HCT116 (cell line): ENCODE data around the gene MCM8. TPM values are rescaled to one million over a fixed set of nuclear protein-coding genes. Genes with fewer than 3 reads are reported as not detected.

ENCODE experiments used
- ATAC-seq: fragments of 200-7000 bp; cut with Tn5 transposase; 2 replicates; pipeline ENCODE4 v1.9.1; 2020; ENCODE audit warnings: mild to moderate bottlenecking, moderate library complexity
- Bru-seq: library from RNA; stranded (reverse); fragments of 400-500 nt; gene quantifications from one replicate; lab custom pipeline; 2021; lab: Mats Ljungman, UMichigan
- BruChase-seq, 2 experiments: library from RNA; stranded (reverse); fragments of 400-500 nt; gene quantifications; one replicate each; lab custom pipeline; 2021; lab: Mats Ljungman, UMichigan
- BruUV-seq: library from RNA; stranded (reverse); fragments of 400-500 nt; replicated peaks from 2 replicates; lab custom pipeline; 2021; lab: Mats Ljungman, UMichigan
- CTCF ChIA-PET: fragments of 300-600 bp; sonication (Branson Sonifier 250); formaldehyde crosslinking; loops from one replicate; lab custom pipeline; 2021; ENCODE audit warnings: antibody characterized with exemption; lab: Charles Lee
- POLR2A ChIA-PET: fragments of 300-600, 350-600 bp; sonication (Branson Sonifier 250); formaldehyde crosslinking; loops from one replicate; lab custom pipeline; 2021; ENCODE audit warnings: antibody characterized with exemption; lab: Charles Lee
- RAD21 ChIA-PET, 2 experiments: fragments of 300-600 bp; sonication (Branson Sonifier 250); formaldehyde crosslinking; loops; one replicate each; lab custom pipeline; 2023; ENCODE audit warnings: low total read pairs in 2 of 2; ENCODE audit not compliant: uncharacterized antibody in 2 of 2, unreplicated experiment in 2 of 2, low non-redundant PET in 1 of 2; lab: Charles Lee
- DNase-seq: peaks from one replicate; pipeline ENCODE4 v3.0.0-alpha.2; 2010; ENCODE audit warnings: low read depth, low spot score
- H2AFZ ChIP-seq: fragments of 200-600 bp; shearing (Covaris generic), sonication (generic); 2 replicates; pipeline ENCODE4 v1.6.1; 2017; ENCODE audit warnings: low read depth, mixed run types, mixed read lengths, antibody characterized with exemption, low read length; ENCODE audit not compliant: poor library complexity, severe bottlenecking
- H3K27ac ChIP-seq: 2 replicates; pipeline ENCODE4 v1.5.1; 2012; ENCODE audit warnings: low read depth, low read length
- H3K27me3 ChIP-seq: fragments of 200-600 bp; sonication (generic); 2 replicates; pipeline ENCODE4 v1.6.1; 2016; ENCODE audit warnings: mixed run types, low read length, mixed read lengths; ENCODE audit not compliant: insufficient read depth
- H3K36me3 ChIP-seq, 2 experiments: fragments of 200-500 bp in 1 of 2; fragments of 200-600 bp in 1 of 2; sonication (Bioruptor generic) in 1 of 2; sonication (generic) in 1 of 2; 2 replicates each; pipeline versions ENCODE4 v1.5.1 to v1.6.1; 2014 to 2016; ENCODE audit warnings: low read length in 2 of 2, inconsistent platforms in 1 of 2, mixed read lengths in 1 of 2, mixed run types in 1 of 2; ENCODE audit not compliant: insufficient read depth in 2 of 2, control insufficient read depth in 1 of 2
- H3K4me1 ChIP-seq, 2 experiments: fragments of 200-600 bp in 1 of 2; sonication (generic) in 1 of 2; 2 replicates each; pipeline versions ENCODE4 v1.5.1 to v1.6.1; 2012 to 2017; ENCODE audit warnings: low read length in 2 of 2, inconsistent platforms in 1 of 2, mild to moderate bottlenecking in 1 of 2, mixed read lengths in 1 of 2, mixed run types in 1 of 2, moderate library complexity in 1 of 2; ENCODE audit not compliant: insufficient read depth in 2 of 2, control insufficient read depth in 1 of 2
- H3K4me2 ChIP-seq: fragments of 200-600 bp; sonication (generic); 2 replicates; pipeline ENCODE4 v1.6.1; 2017; ENCODE audit warnings: mixed run types, low read length, mixed read lengths
- H3K4me3 ChIP-seq, 2 experiments: fragments of 200-600 bp in 1 of 2; sonication (generic) in 1 of 2; replicated peaks in 1 of 2; 2 replicates each; pipeline ENCODE4 v1.5.1; 2011 to 2016; ENCODE audit warnings: low read length in 2 of 2, control low read depth in 1 of 2, low read depth in 1 of 2, mild to moderate bottlenecking in 1 of 2, mixed read lengths in 1 of 2, mixed run types in 1 of 2
- H3K79me2 ChIP-seq: fragments of 200-600 bp; sonication (generic); 2 replicates; pipeline ENCODE4 v1.6.1; 2017; ENCODE audit warnings: mild to moderate bottlenecking, mixed run types, low read length, moderate library complexity, mixed read lengths; ENCODE audit not compliant: insufficient read depth
- H3K9ac ChIP-seq: fragments of 200-600 bp; sonication (generic); 2 replicates; pipeline ENCODE4 v1.6.1; 2016; ENCODE audit warnings: low read length, mixed read lengths
- H3K9me2 ChIP-seq: fragments of 200-600 bp; sonication (generic), shearing (Covaris generic); 2 replicates; pipeline ENCODE4 v1.6.1; 2017; ENCODE audit warnings: mixed run types, mild to moderate bottlenecking, moderate library complexity; ENCODE audit not compliant: insufficient read depth
- H3K9me3 ChIP-seq, 2 experiments: fragments of 200-500 bp in 1 of 2; fragments of 200-600 bp in 1 of 2; sonication (Bioruptor generic) in 1 of 2; sonication (generic) in 1 of 2; 2 replicates each; pipeline ENCODE4 v1.6.1; 2014 to 2017; ENCODE audit warnings: low read length in 2 of 2, mixed read lengths in 2 of 2, inconsistent platforms in 1 of 2, low read depth in 1 of 2, mild to moderate bottlenecking in 1 of 2, mixed run types in 1 of 2, moderate library complexity in 1 of 2; ENCODE audit not compliant: control insufficient read depth in 1 of 2, insufficient read depth in 1 of 2
- H4K20me1 ChIP-seq: fragments of 200-600 bp; sonication (generic), shearing (Covaris generic); 2 replicates; pipeline ENCODE4 v1.6.1; 2017; ENCODE audit warnings: mixed run types, mild to moderate bottlenecking, moderate library complexity; ENCODE audit not compliant: insufficient read depth
- EGR1 ChIP-seq: IDR thresholded peaks from 2 replicates; pipeline ENCODE4 v1.6.1; 2012; ENCODE audit warnings: low read depth
- ELF1 ChIP-seq: IDR thresholded peaks from 2 replicates; pipeline ENCODE4 v1.6.1; 2012; ENCODE audit warnings: low read depth, borderline replicate concordance
- EZH2 ChIP-seq: fragments of 200-600 bp; sonication (generic); IDR thresholded peaks from 2 replicates; pipeline ENCODE4 v1.6.1; 2017; ENCODE audit warnings: antibody characterized with exemption, mixed run types
- EZH2phosphoT487 ChIP-seq: fragments of 200-600 bp; IDR thresholded peaks from 2 replicates; pipeline ENCODE4 v1.6.1; 2018; ENCODE audit warnings: antibody characterized with exemption, borderline replicate concordance
- FOSL1 ChIP-seq: IDR thresholded peaks from 2 replicates; pipeline ENCODE4 v1.6.1; 2012; ENCODE audit warnings: low read depth
- JUND ChIP-seq: IDR thresholded peaks from 2 replicates; pipeline ENCODE4 v1.6.1; 2012
- POLR2AphosphoS5 ChIP-seq: IDR thresholded peaks from 2 replicates; pipeline ENCODE4 v1.6.1; 2011; ENCODE audit warnings: mild to moderate bottlenecking, low read depth, low read length, moderate library complexity
- RAD21 ChIP-seq: IDR thresholded peaks from 2 replicates; pipeline ENCODE4 v1.6.1; 2012; ENCODE audit warnings: low read depth, mild to moderate bottlenecking
- SIN3A ChIP-seq: IDR thresholded peaks from 2 replicates; pipeline ENCODE4 v1.6.1; 2012; ENCODE audit warnings: low read depth
- SP1 ChIP-seq: IDR thresholded peaks from 2 replicates; pipeline ENCODE4 v1.6.1; 2012; ENCODE audit warnings: low read depth
- SRF ChIP-seq: IDR thresholded peaks from 2 replicates; pipeline ENCODE4 v1.6.1; 2012; ENCODE audit warnings: low read depth
- TCF7L2 ChIP-seq: IDR thresholded peaks from 2 replicates; pipeline ENCODE4 v1.7.0; 2011; ENCODE audit warnings: borderline replicate concordance, inconsistent platforms; ENCODE audit not compliant: insufficient read depth, insufficient read length; ENCODE audit errors: extremely low read depth
- YY1 ChIP-seq: IDR thresholded peaks from 2 replicates; pipeline ENCODE4 v1.6.1; 2011; ENCODE audit warnings: low read length, low read depth, moderate library complexity, mild to moderate bottlenecking; ENCODE audit not compliant: insufficient replicate concordance; ENCODE audit errors: extremely low read depth
- ZFX ChIP-seq: fragments of 450-650 bp; IDR thresholded peaks from 2 replicates; pipeline ENCODE4 v1.6.1; 2017
- ZNF274 ChIP-seq: fragments of 200-500 bp; sonication (Bioruptor generic); IDR thresholded peaks from 2 replicates; pipeline ENCODE4 v1.6.1; 2014; ENCODE audit warnings: mild to moderate bottlenecking, low read depth, low read length, inconsistent platforms
- intact Hi-C: fragments of 100-400 bp; cut with micrococcal nuclease; formaldehyde crosslinking; loops from 2 replicates; pipeline ENCODE4 v1.10.0; 2022
- long read RNA-seq: library from polyadenylated mRNA; unstranded; transcript quantifications from one replicate; pipeline ENCODE4 v2.0.0, GENCODE V29; 2021; ENCODE audit not compliant: unreplicated experiment
- polyA plus RNA-seq: library from polyadenylated mRNA; unstranded; fragments of >200 nt; gene quantifications from 2 replicates; pipeline ENCODE4 v1.2.1, GENCODE V29; 2012; ENCODE audit warnings: missing spikeins
- total RNA-seq: library from RNA; stranded (reverse); gene quantifications from one replicate; pipeline ENCODE4 v1.2.1, GENCODE V29; 2021; ENCODE audit not compliant: unreplicated experiment
- TF ChIP-seq, protein P1 (sequence below): IDR thresholded peaks from 2 replicates; pipeline ENCODE4 v1.6.1; 2011; ENCODE audit warnings: mild to moderate bottlenecking, low read length, moderate library complexity; ENCODE audit not compliant: insufficient replicate concordance; ENCODE audit errors: extremely low read depth
- TF ChIP-seq, protein P2 (sequence below): IDR thresholded peaks from 2 replicates; pipeline ENCODE4 v1.6.1; 2012
- TF ChIP-seq, protein P3 (sequence below): IDR thresholded peaks from 2 replicates; pipeline ENCODE4 v1.6.1; 2012; ENCODE audit warnings: low read depth

MCM8 gene
- 21.9 TPM for total RNA-seq
- polyA plus RNA-seq: 5.6 and 8.4 TPM in 2 replicates
- Bru-seq, nascent RNA: percentile 81 among the genes with signal in this experiment
- percentile 73 among the genes with signal in this experiment for BruChase-seq, experiment 1, labeled RNA remaining after a 6-hour chase
- BruChase-seq, experiment 2, labeled RNA remaining after a 2-hour chase: percentile 76 among the genes with signal in this experiment
- long read RNA-seq, partial matches to known transcripts: 0 of 12 reads
- long read RNA-seq, other reads (novel, unspliced or antisense): 12 of 12 reads

GRCh38 chr20:5950271-5951031 is at the start of gene MCM8, which contains the start of gene TRMT6:
Gene MCM8 (plus strand): TSS chr20:5950652. CDS start chr20:5952016, 1,364 bp downstream.
Gene TRMT6 (minus strand): TSS chr20:5950533. CDS start chr20:5950405, 128 bp downstream.
- peaks cover 39 to 50% of the 10 kb centered on the region in 2 experiments for H3K36me3 ChIP-seq
- RAD21 ChIA-PET: no interaction called here
- CTCF ChIA-PET: interaction anchor here (0.7 kb wide), 1 partner anchor 419 kb away, joined by 3 read pairs; no protein-coding TSS in a partner anchor
- no peaks in the 10 kb centered on the region for H4K20me1 ChIP-seq
- H2AFZ ChIP-seq: no peak within 1 kb of the TSS
- H3K4me3 ChIP-seq: peak within 1 kb of the TSS; percentile 85 to 86
- H3K4me2 ChIP-seq: peak within 1 kb of the TSS; percentile 90
- H3K9me3 ChIP-seq: no peaks in the 10 kb centered on the region
- intact Hi-C loops: no loop called here
- H3K9me2 ChIP-seq: no peaks in the 10 kb centered on the region
- peak within 1 kb of the TSS; percentile 87 for H3K9ac ChIP-seq
- H3K79me2 ChIP-seq: peaks cover 68% of the 10 kb centered on the region
- no TSS peak for BruUV-seq
- peak within 1 kb of the TSS; percentile 67 for H3K27ac ChIP-seq
- H3K27me3 ChIP-seq: no peaks in the 10 kb centered on the region
- H3K4me1 ChIP-seq: peaks cover 5 to 23% of the 10 kb centered on the region in 2 experiments
- DNase-seq (peak; percentile 95), ATAC-seq (peak; percentile 95)
- POLR2A ChIA-PET: interaction anchor here (1.0 kb wide), 1 partner anchor 56 kb away, joined by 3 read pairs; no protein-coding TSS in a partner anchor
- TF ChIP-seq JUND (no peak), SP1 (peak; percentile 84), POLR2AphosphoS5 (peak; percentile 76), EGR1 (peak; percentile 63), RAD21 (no peak), EZH2 (no peak), ZNF274 (no peak), FOSL1 (no peak), EZH2phosphoT487 (no peak), SIN3A (peak; percentile 98), ELF1 (peak; percentile 96), TCF7L2 (peak; percentile 34), ZFX (peak; percentile 25; the same call in 1 of the 2 replicates), YY1 (no peak), SRF (peak; percentile 76)
- TF ChIP-seq, protein P1, sequence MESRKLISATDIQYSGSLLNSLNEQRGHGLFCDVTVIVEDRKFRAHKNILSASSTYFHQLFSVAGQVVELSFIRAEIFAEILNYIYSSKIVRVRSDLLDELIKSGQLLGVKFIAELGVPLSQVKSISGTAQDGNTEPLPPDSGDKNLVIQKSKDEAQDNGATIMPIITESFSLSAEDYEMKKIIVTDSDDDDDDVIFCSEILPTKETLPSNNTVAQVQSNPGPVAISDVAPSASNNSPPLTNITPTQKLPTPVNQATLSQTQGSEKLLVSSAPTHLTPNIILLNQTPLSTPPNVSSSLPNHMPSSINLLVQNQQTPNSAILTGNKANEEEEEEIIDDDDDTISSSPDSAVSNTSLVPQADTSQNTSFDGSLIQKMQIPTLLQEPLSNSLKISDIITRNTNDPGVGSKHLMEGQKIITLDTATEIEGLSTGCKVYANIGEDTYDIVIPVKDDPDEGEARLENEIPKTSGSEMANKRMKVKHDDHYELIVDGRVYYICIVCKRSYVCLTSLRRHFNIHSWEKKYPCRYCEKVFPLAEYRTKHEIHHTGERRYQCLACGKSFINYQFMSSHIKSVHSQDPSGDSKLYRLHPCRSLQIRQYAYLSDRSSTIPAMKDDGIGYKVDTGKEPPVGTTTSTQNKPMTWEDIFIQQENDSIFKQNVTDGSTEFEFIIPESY: no peak
- TF ChIP-seq, protein P2, sequence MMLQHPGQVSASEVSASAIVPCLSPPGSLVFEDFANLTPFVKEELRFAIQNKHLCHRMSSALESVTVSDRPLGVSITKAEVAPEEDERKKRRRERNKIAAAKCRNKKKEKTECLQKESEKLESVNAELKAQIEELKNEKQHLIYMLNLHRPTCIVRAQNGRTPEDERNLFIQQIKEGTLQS: no peak
- TF ChIP-seq, protein P3, sequence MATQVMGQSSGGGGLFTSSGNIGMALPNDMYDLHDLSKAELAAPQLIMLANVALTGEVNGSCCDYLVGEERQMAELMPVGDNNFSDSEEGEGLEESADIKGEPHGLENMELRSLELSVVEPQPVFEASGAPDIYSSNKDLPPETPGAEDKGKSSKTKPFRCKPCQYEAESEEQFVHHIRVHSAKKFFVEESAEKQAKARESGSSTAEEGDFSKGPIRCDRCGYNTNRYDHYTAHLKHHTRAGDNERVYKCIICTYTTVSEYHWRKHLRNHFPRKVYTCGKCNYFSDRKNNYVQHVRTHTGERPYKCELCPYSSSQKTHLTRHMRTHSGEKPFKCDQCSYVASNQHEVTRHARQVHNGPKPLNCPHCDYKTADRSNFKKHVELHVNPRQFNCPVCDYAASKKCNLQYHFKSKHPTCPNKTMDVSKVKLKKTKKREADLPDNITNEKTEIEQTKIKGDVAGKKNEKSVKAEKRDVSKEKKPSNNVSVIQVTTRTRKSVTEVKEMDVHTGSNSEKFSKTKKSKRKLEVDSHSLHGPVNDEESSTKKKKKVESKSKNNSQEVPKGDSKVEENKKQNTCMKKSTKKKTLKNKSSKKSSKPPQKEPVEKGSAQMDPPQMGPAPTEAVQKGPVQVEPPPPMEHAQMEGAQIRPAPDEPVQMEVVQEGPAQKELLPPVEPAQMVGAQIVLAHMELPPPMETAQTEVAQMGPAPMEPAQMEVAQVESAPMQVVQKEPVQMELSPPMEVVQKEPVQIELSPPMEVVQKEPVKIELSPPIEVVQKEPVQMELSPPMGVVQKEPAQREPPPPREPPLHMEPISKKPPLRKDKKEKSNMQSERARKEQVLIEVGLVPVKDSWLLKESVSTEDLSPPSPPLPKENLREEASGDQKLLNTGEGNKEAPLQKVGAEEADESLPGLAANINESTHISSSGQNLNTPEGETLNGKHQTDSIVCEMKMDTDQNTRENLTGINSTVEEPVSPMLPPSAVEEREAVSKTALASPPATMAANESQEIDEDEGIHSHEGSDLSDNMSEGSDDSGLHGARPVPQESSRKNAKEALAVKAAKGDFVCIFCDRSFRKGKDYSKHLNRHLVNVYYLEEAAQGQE: no peak
